Lower lobe of right lung (tissue), 2 donors: ENCODE data around the gene TMOD3. TPM values are rescaled to one million over a fixed set of nuclear protein-coding genes. Genes with fewer than 3 reads are reported as not detected.

Experiments
- ATAC-seq, 2 donors: fragments of 200-7000 bp; cut with Tn5 transposase; one replicate each; pipeline ENCODE4 v1.9.1; 2020 to 2022; ENCODE audit warnings: mild to moderate bottlenecking in 2 of 2, moderate library complexity in 2 of 2
- DNase-seq: peaks from one replicate; pipeline ENCODE4 v3.0.0-alpha.2; 2020
- H3K27ac ChIP-seq: fragments of 200-600 bp; one replicate; pipeline ENCODE4 v1.8.0; 2022
- H3K27me3 ChIP-seq: fragments of 200-600 bp; one replicate; pipeline ENCODE4 v1.8.0; 2022; ENCODE audit warnings: low read depth
- H3K36me3 ChIP-seq: fragments of 200-600 bp; one replicate; pipeline ENCODE4 v1.8.0; 2022; ENCODE audit warnings: mild to moderate bottlenecking
- H3K4me1 ChIP-seq: fragments of 200-600 bp; one replicate; pipeline ENCODE4 v1.8.0; 2022
- H3K4me3 ChIP-seq: fragments of 200-600 bp; one replicate; pipeline ENCODE4 v1.8.0; 2022; ENCODE audit warnings: mild to moderate bottlenecking
- H3K9me3 ChIP-seq: fragments of 200-600 bp; one replicate; pipeline ENCODE4 v1.8.0; 2022
- intact Hi-C: fragments of 100-400 bp; cut with DNase I; formaldehyde crosslinking; loops from one replicate; pipeline ENCODE4 v1.11.0; 2022
- total RNA-seq: library from RNA; stranded (reverse); fragmentation: NEBNext Ultra II Directional; extraction: Animal tissue kit (Norgen Biotek cat#: 25700); gene quantifications from one replicate; pipeline ENCODE4 v1.2.1, GENCODE V29; 2021
- TF ChIP-seq, protein P1 (sequence below): fragments of 200-600 bp; IDR thresholded peaks from one replicate; pipeline ENCODE4 v1.8.0; 2022; ENCODE audit warnings: antibody characterized with exemption, mild to moderate bottlenecking
- donor health status: DM: no; HTN: yes; CAD: no; lungs with severe emphysema.

TMOD3 gene
- total RNA-seq, 1 donor from 2014 or later = 73.7 TPM

GRCh38 chr15:51846463-51847230, 17.2 kb downstream of the TMOD3 start:
- TF ChIP-seq, protein P1, sequence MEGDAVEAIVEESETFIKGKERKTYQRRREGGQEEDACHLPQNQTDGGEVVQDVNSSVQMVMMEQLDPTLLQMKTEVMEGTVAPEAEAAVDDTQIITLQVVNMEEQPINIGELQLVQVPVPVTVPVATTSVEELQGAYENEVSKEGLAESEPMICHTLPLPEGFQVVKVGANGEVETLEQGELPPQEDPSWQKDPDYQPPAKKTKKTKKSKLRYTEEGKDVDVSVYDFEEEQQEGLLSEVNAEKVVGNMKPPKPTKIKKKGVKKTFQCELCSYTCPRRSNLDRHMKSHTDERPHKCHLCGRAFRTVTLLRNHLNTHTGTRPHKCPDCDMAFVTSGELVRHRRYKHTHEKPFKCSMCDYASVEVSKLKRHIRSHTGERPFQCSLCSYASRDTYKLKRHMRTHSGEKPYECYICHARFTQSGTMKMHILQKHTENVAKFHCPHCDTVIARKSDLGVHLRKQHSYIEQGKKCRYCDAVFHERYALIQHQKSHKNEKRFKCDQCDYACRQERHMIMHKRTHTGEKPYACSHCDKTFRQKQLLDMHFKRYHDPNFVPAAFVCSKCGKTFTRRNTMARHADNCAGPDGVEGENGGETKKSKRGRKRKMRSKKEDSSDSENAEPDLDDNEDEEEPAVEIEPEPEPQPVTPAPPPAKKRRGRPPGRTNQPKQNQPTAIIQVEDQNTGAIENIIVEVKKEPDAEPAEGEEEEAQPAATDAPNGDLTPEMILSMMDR = no peak
- Histone ChIP-seq H3K4me1 (peaks cover 96% of the 10 kb centered on the region), H3K9me3 (no peaks in the 10 kb centered on the region), H3K27me3 (no peaks in the 10 kb centered on the region), H3K27ac (peak overlapping the region; percentile 54), H3K4me3 (no peak overlapping the region), H3K36me3 (no peaks in the 10 kb centered on the region)
- peak; percentile 51 to 52 for ATAC-seq
- no peak for DNase-seq
- intact Hi-C loops = no loop called here

DNA sequence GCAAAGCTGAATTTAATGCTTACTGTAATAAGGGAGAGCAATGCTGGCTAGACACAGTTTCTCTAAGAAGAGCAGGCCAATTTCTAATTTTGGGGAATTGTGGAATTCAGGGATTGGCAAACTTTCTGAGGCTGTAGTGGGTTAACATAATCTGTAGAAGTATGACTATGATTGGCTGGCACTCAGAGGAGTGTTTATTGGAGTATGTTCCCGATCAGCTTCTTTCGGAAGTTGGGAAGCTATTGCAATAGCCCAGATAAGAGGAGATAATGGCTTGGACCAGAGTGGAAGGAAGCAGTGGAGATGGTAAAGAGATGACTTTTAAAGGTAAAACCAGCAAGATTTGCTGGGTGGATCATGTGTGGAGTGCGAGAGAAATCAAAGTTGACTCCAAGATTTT, 19.4 kb downstream of the TMOD3 start:
- Histone ChIP-seq H3K4me3 (no peak overlapping the region), H3K4me1 (peaks cover 91% of the 10 kb centered on the region), H3K27ac (peak overlapping the region; percentile 3), H3K36me3 (no peaks in the 10 kb centered on the region), H3K27me3 (no peaks in the 10 kb centered on the region), H3K9me3 (no peaks in the 10 kb centered on the region)
- ATAC-seq = no peak
- no peak for DNase-seq
- intact Hi-C loops = no loop called here
- TF ChIP-seq, protein P1 = no peak

- no peak for ATAC-seq
- TF ChIP-seq, protein P1 = no peak
- no peak overlapping the region for H3K27ac ChIP-seq
Observed at GRCh38 chr15:51849860-51850259, 20.4 kb downstream of the TMOD3 start.

DNA sequence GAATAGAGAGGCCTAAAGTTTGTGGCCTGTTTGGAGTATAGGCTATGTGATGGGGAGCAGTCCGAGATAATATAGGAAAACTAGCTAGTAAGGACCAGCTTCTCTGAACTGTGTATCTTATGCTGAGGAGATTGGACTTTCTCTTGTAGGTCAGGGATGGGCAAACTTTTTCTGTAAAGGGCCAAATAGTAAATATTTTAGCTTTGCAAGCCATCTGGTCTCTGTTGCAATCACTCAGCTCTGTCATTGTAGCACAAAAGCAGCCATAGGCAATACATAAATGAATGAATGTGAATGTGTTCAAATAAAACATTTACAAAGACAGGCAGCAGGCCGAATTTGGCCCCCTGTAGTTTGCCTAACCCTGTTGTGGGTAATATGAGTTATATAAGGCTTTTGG, 24.5 kb downstream of the TMOD3 start:
- Histone ChIP-seq H3K36me3 (no peaks in the 10 kb centered on the region), H3K9me3 (no peaks in the 10 kb centered on the region), H3K27me3 (no peaks in the 10 kb centered on the region), H3K27ac (no peak overlapping the region), H3K4me3 (no peak overlapping the region), H3K4me1 (peaks cover 62% of the 10 kb centered on the region)
- TF ChIP-seq, protein P1 = no peak
- no peak for DNase-seq
- intact Hi-C loops = no loop called here
- ATAC-seq = no peak

More at GRCh38 chr15:51849860-51850259, 20.4 kb downstream of the TMOD3 start:
- H3K36me3 ChIP-seq = no peaks in the 10 kb centered on the region
- H3K27me3 ChIP-seq = no peaks in the 10 kb centered on the region
- no peaks in the 10 kb centered on the region for H3K9me3 ChIP-seq
- intact Hi-C loops = no loop called here
- peaks cover 80% of the 10 kb centered on the region for H3K4me1 ChIP-seq
- no peak for DNase-seq
- H3K4me3 ChIP-seq = no peak overlapping the region

DNA sequence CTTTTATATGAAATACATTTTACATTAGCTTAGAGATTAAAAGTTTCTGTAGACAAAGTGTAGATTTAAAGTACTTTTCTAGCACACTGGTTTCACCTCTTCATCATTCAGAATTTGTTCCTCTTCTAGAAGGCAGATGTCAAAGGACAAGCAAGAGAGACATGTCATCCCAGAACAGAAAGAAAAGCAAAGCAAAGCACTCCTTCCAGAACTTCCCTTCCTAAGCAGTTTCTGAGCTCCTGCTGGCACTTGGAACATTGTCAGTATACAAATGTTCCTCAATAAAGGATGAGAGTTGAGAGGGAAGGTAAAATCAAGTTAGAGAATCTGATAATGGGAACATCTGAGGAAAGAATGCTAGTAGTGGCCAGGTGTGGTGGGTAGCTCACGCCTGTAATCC, 26.2 kb downstream of the TMOD3 start:
- ATAC-seq (peak in 1 of 2 donors; percentile 26), DNase-seq (no peak)
- Histone ChIP-seq H3K27ac (no peak overlapping the region), H3K4me3 (no peak overlapping the region), H3K4me1 (peaks cover 46% of the 10 kb centered on the region), H3K27me3 (no peaks in the 10 kb centered on the region), H3K9me3 (no peaks in the 10 kb centered on the region), H3K36me3 (no peaks in the 10 kb centered on the region)
- TF ChIP-seq, protein P1 = no peak
- intact Hi-C loops = no loop called here
